Trophoblast cell (in vitro differentiated cells and primary cell): Measurements from ENCODE around the gene GPR4.

ENCODE experiments used
- DNase-seq, 2 donors: peaks; one replicate each; pipeline ENCODE4 v3.0.0-alpha.2; 2016
- H2AFZ ChIP-seq: 2 replicates; pipeline ENCODE4 v1.6.1; 2013; ENCODE audit warnings: low read length, moderate library complexity, mild to moderate bottlenecking; ENCODE audit not compliant: insufficient read depth, poor library complexity
- H2AK5ac ChIP-seq: 2 replicates; pipeline ENCODE4 v1.6.1; 2013; ENCODE audit warnings: mild to moderate bottlenecking, low read length
- H2BK120ac ChIP-seq: 2 replicates; pipeline ENCODE4 v1.6.1; 2013; ENCODE audit warnings: low read length, mild to moderate bottlenecking, moderate library complexity; ENCODE audit not compliant: insufficient read depth, poor library complexity
- H2BK12ac ChIP-seq: 2 replicates; pipeline ENCODE4 v1.6.1; 2013; ENCODE audit warnings: mild to moderate bottlenecking, low read length, moderate library complexity
- H2BK5ac ChIP-seq: 2 replicates; pipeline ENCODE4 v1.6.1; 2013; ENCODE audit warnings: low read length, low read depth, moderate library complexity, mild to moderate bottlenecking; ENCODE audit not compliant: poor library complexity
- H3K14ac ChIP-seq: 2 replicates; pipeline ENCODE4 v1.6.1; 2013; ENCODE audit warnings: mild to moderate bottlenecking, low read length
- H3K18ac ChIP-seq: 2 replicates; pipeline ENCODE4 v1.6.1; 2013; ENCODE audit warnings: mild to moderate bottlenecking, low read length
- H3K23ac ChIP-seq: 2 replicates; pipeline ENCODE4 v1.6.1; 2013; ENCODE audit warnings: low read length
- H3K27ac ChIP-seq: 2 replicates; pipeline ENCODE4 v1.5.1; 2013; ENCODE audit warnings: low read depth, mild to moderate bottlenecking, inconsistent platforms, low read length, moderate library complexity
- H3K27me3 ChIP-seq: 2 replicates; pipeline ENCODE4 v1.6.1; 2013; ENCODE audit warnings: inconsistent platforms, mild to moderate bottlenecking, low read length, moderate library complexity; ENCODE audit not compliant: insufficient read depth
- H3K36me3 ChIP-seq, 2 experiments: 1 replicate in 1 of 2; 2 replicates in 1 of 2; pipeline ENCODE4 v1.6.1; 2013; ENCODE audit warnings: low read length in 2 of 2, mild to moderate bottlenecking in 2 of 2, moderate library complexity in 1 of 2; ENCODE audit not compliant: insufficient read depth in 2 of 2, control insufficient read depth in 1 of 2
- H3K4ac ChIP-seq: 2 replicates; pipeline ENCODE4 v1.6.1; 2013; ENCODE audit warnings: low read depth, mild to moderate bottlenecking, low read length, moderate library complexity
- H3K4me1 ChIP-seq, 2 experiments: 1 replicate in 1 of 2; 2 replicates in 1 of 2; pipeline ENCODE4 v1.6.1; 2013; ENCODE audit warnings: low read length in 2 of 2, mild to moderate bottlenecking in 2 of 2, moderate library complexity in 1 of 2; ENCODE audit not compliant: insufficient read depth in 2 of 2, control insufficient read depth in 1 of 2
- H3K4me2 ChIP-seq: 2 replicates; pipeline ENCODE4 v1.6.1; 2013; ENCODE audit warnings: inconsistent platforms, mild to moderate bottlenecking, low read length, moderate library complexity
- H3K4me3 ChIP-seq: 2 replicates; pipeline ENCODE4 v1.5.1; 2013; ENCODE audit warnings: mild to moderate bottlenecking, low read depth, low read length, inconsistent platforms
- H3K79me1 ChIP-seq: one replicate; pipeline ENCODE4 v1.6.1; 2013; ENCODE audit warnings: low read length
- H3K79me2 ChIP-seq: 2 replicates; pipeline ENCODE4 v1.6.1; 2013; ENCODE audit warnings: low read length, mild to moderate bottlenecking; ENCODE audit not compliant: control insufficient read depth, insufficient read depth, poor library complexity
- H3K9ac ChIP-seq: 2 replicates; pipeline ENCODE4 v1.6.1; 2013; ENCODE audit warnings: mild to moderate bottlenecking, low read length
- H3K9me3 ChIP-seq: 2 replicates; pipeline ENCODE4 v1.6.1; 2013; ENCODE audit warnings: low read depth, mild to moderate bottlenecking, control low read depth, inconsistent platforms, low read length; ENCODE audit not compliant: insufficient read depth
- H4K12ac ChIP-seq: 2 replicates; pipeline ENCODE4 v1.6.1; 2013; ENCODE audit warnings: low read depth, mild to moderate bottlenecking, low read length, moderate library complexity
- H4K8ac ChIP-seq: 2 replicates; pipeline ENCODE4 v1.6.1; 2013; ENCODE audit warnings: low read depth, mild to moderate bottlenecking, low read length, moderate library complexity
- H4K91ac ChIP-seq: one replicate; pipeline ENCODE4 v1.6.1; 2013; ENCODE audit warnings: low read depth, mild to moderate bottlenecking, low read length, moderate library complexity
- WGBS: extraction: QIAGEN DNeasy Blood & Tissue Kit; methylation state at CpG from one replicate; pipeline ENCODE4 v1.1.7; 2013; ENCODE audit warnings: missing lambda C conversion rate; ENCODE audit not compliant: insufficient read length, insufficient coverage; ENCODE audit errors: extremely low coverage; 5-methylcytosine and 5-hydroxymethylcytosine counted together

Gene GPR4

DNA sequence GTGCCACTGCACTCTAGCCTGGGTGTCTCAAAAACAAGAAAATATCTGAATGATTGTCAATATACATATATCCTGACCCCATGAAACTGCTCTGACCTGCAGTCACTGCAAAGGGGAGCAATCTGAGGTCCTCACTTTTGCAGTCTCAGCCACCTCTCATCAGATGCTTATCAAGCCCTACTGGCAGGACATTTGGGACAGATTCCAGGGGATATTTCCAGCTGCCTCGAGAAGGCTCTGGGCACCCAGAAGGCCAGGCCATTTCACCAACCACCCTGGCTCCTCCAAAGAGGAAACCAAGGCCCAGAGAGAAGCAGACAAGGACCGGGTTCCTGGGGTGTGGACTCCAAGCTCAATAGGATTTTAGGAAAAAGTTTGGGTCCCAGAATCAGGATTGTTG, 34.9 kb upstream of the GPR4 start:
- peaks cover 16% of the 10 kb centered on the region for H3K79me1 ChIP-seq
- H2BK120ac ChIP-seq: no peak overlapping the region
- H3K9ac ChIP-seq: no peak overlapping the region
- H3K27ac ChIP-seq: no peak overlapping the region
- H3K79me2 ChIP-seq: peaks cover 2% of the 10 kb centered on the region
- no peak overlapping the region for H2BK5ac ChIP-seq
- no peak overlapping the region for H3K18ac ChIP-seq
- no peak overlapping the region for H2BK12ac ChIP-seq
- H2AFZ ChIP-seq: no peak overlapping the region
- H3K4me3 ChIP-seq: no peak overlapping the region
- H3K4me2 ChIP-seq: no peak overlapping the region
- no peak overlapping the region for H3K14ac ChIP-seq
- no peak overlapping the region for H4K12ac ChIP-seq
- H3K27me3 ChIP-seq: no peaks in the 10 kb centered on the region
- H3K23ac ChIP-seq: no peak overlapping the region
- no peak overlapping the region for H2AK5ac ChIP-seq
- no peaks in the 10 kb centered on the region for H3K9me3 ChIP-seq
- no peak for DNase-seq
- H3K4me1 ChIP-seq: peaks cover 20 to 25% of the 10 kb centered on the region in 2 experiments
- no peak overlapping the region for H4K8ac ChIP-seq
- H3K4ac ChIP-seq: no peak overlapping the region
- no CpG with 5 or more reads among the region's 2 CpGs for WGBS
- H4K91ac ChIP-seq: no peak overlapping the region
- no peaks in the 10 kb centered on the region for H3K36me3 ChIP-seq

DNA sequence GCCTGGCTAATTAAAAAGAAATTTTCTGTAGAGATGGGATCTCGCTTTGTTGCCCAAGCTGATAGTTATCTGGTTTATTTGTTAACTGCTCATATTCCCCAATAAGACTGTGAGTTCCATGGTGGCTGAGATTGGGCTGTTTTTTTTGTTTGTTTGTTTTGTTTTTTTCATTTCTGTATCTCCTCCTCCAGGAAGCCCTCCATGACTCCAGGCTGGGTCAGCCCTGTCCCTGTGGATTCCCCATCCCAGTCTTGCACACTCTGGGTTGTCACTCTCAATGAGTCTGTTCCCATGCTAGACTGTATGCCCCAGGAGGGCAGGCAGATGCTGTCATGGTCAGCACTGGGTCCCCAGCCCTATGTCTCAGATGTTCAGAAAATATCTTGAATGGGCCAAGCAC, 34.3 kb upstream of the GPR4 start:
- Histone ChIP-seq H3K4me1 (peaks cover 14 to 19% of the 10 kb centered on the region in 2 experiments), H3K79me1 (peaks cover 11% of the 10 kb centered on the region), H3K4ac (no peak overlapping the region), H3K36me3 (no peaks in the 10 kb centered on the region), H2AFZ (no peak overlapping the region), H2BK120ac (no peak overlapping the region), H3K14ac (no peak overlapping the region), H3K9ac (no peak overlapping the region), H4K8ac (no peak overlapping the region), H3K4me3 (no peak overlapping the region), H3K18ac (no peak overlapping the region), H3K27ac (no peak overlapping the region), H2BK12ac (no peak overlapping the region), H4K12ac (no peak overlapping the region), H3K27me3 (no peaks in the 10 kb centered on the region), H3K79me2 (peaks cover 2% of the 10 kb centered on the region), H2BK5ac (no peak overlapping the region), H4K91ac (no peak overlapping the region), H3K4me2 (no peak overlapping the region), H3K9me3 (no peaks in the 10 kb centered on the region), H3K23ac (no peak overlapping the region), H2AK5ac (no peak overlapping the region)
- no peak for DNase-seq
- no CpG with 5 or more reads among the region's 1 CpG for WGBS

DNA sequence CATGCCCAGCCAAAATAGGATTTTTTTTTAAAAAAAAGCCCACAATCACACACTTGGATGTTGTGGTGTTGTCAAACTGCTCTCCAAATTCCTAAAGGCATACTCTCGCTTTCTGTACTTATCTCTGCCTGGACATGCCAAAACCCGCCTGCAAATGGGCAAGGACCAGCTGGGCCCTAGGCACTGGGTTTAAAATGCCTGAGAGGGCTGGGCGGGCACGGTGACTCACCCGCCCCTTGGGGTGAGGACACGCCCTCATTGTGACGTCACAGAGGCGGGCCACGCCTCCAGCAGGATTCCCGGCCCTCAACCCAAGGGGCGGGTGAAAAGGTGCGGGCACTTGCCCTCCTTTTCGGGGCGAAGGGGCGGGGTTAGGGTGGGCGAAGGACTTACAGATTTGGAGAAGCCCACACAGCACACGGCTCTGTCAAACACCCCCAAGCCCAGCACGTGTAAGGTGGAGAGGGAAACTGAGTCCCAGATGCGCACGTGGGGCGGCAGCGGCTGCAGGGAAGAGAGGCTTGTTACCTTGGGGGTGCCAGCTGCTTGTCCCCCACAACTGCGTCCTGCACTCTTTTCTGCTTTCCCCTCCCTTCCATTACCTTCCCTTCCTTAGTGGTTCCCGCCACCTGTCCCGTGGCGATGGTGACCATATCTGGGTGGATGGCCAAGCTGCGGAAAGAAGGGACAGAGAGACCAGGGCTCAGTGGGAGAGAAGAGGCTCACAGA, 30.6 kb upstream of the GPR4 start:
- no peak overlapping the region for H2AFZ ChIP-seq
- no peak overlapping the region for H3K4ac ChIP-seq
- peak overlapping the region; percentile 59 for H3K4me2 ChIP-seq
- no peak overlapping the region for H4K8ac ChIP-seq
- H4K12ac ChIP-seq: no peak overlapping the region
- WGBS: no CpG with 5 or more reads among the region's 27 CpGs
- H3K9me3 ChIP-seq: no peaks in the 10 kb centered on the region
- peak; percentile 91 to 94 for DNase-seq
- peak overlapping the region; percentile 58 for H4K91ac ChIP-seq
- peak overlapping the region; percentile 35 for H2BK12ac ChIP-seq
- peak overlapping the region; percentile 45 for H3K4me3 ChIP-seq
- H3K9ac ChIP-seq: no peak overlapping the region
- H3K79me1 ChIP-seq: peaks cover 1% of the 10 kb centered on the region
- no peak overlapping the region for H2BK5ac ChIP-seq
- peaks cover 7 to 11% of the 10 kb centered on the region in 2 experiments for H3K4me1 ChIP-seq
- no peak overlapping the region for H3K23ac ChIP-seq
- H3K18ac ChIP-seq: peak overlapping the region; percentile 50
- H3K79me2 ChIP-seq: no peaks in the 10 kb centered on the region
- no peak overlapping the region for H2BK120ac ChIP-seq
- H2AK5ac ChIP-seq: peak overlapping the region; percentile 42
- peaks cover 11 to 13% of the 10 kb centered on the region in 2 experiments for H3K36me3 ChIP-seq
- no peaks in the 10 kb centered on the region for H3K27me3 ChIP-seq
- H3K14ac ChIP-seq: no peak overlapping the region
- H3K27ac ChIP-seq: no peak overlapping the region

DNA sequence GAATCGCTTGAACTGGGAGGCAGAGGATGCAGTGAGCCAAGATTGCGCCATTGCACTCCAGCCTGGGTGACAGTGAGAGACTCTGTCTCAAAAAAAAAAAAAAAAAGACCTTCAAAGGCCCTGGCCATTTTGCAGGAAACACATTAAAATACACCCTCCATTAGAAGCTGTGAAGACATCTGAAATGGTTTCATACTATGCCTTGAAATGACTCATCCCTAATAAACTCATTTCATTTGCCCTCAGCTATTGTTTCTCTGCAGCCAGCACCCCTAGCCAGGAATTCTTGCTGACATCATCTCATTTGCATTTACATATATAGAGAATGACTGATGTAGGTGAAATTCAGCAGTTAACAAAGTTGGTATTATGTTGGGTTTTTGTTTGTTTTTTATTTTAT, 28.5 kb upstream of the GPR4 start:
- no peak overlapping the region for H2BK12ac ChIP-seq

More for the DNA sequence above, 28.5 kb upstream of the GPR4 start:
- WGBS: no CpG with 5 or more reads among the region's 2 CpGs
- H3K4me1 ChIP-seq: peaks cover 7 to 11% of the 10 kb centered on the region in 2 experiments
- no peak overlapping the region for H3K18ac ChIP-seq
- DNase-seq: peak; percentile 67 to 92
- no peak overlapping the region for H4K12ac ChIP-seq
- H4K8ac ChIP-seq: no peak overlapping the region
- no peaks in the 10 kb centered on the region for H3K9me3 ChIP-seq
- no peak overlapping the region for H2AFZ ChIP-seq
- no peak overlapping the region for H3K4me3 ChIP-seq
- no peak overlapping the region for H3K23ac ChIP-seq
- H3K79me2 ChIP-seq: no peaks in the 10 kb centered on the region
- H3K4ac ChIP-seq: no peak overlapping the region
- no peak overlapping the region for H3K14ac ChIP-seq
- H3K27me3 ChIP-seq: no peaks in the 10 kb centered on the region
- H2BK5ac ChIP-seq: no peak overlapping the region
- peaks cover 24% of the 10 kb centered on the region in 2 experiments for H3K36me3 ChIP-seq
- no peak overlapping the region for H3K4me2 ChIP-seq
- peaks cover 1% of the 10 kb centered on the region for H3K79me1 ChIP-seq
- H2AK5ac ChIP-seq: no peak overlapping the region
- H2BK120ac ChIP-seq: no peak overlapping the region
- no peak overlapping the region for H4K91ac ChIP-seq
- no peak overlapping the region for H3K27ac ChIP-seq
- H3K9ac ChIP-seq: no peak overlapping the region
